K562 (cell line): ENCODE measurements around the gene TASP1. TPM values are rescaled to one million over a fixed set of nuclear protein-coding genes. Genes with fewer than 3 reads are reported as not detected.
A peak's percentile ranks its signal among the peaks of the same experiment; 100 is the strongest.

Experiments
- ATAC-seq: fragments of 200-7000 bp; cut with Tn5 transposase; 3 replicates; pipeline ENCODE4 v1.9.1; 2020; ENCODE audit warnings: moderate library complexity
- BruUV-seq: library from RNA; stranded (reverse); fragments of 400-500 nt; replicated peaks from 2 replicates; lab custom pipeline; 2021; lab: Mats Ljungman, UMichigan
- CTCF ChIA-PET: fragments of 300-600 bp; formaldehyde crosslinking; extraction: SDS; loops from one replicate; lab custom pipeline; 2021; ENCODE audit warnings: low intra/inter-chr PET ratio; lab: Yijun Ruan, JAX
- POLR2A ChIA-PET: fragments of 300-600, 350-650 bp; sonication (Branson Sonifier 250); formaldehyde crosslinking; extraction: SDS; loops from one replicate; lab custom pipeline; 2021; ENCODE audit warnings: antibody characterized with exemption, inconsistent platforms; lab: Yijun Ruan, JAX
- DNase-seq, 4 experiments: peaks; one replicate each; pipeline versions ENCODE4 v3.0.0 to v3.0.0-alpha.2; 2011 to 2018; ENCODE audit warnings: low spot score in 3 of 4, mixed read lengths in 3 of 4; ENCODE audit errors: extremely low read depth in 1 of 4
- FAIRE-seq: peaks from 2 replicates; lab custom pipeline; 2011; peaks lifted over from hg19 to GRCh38; lab: Jason Lieb, UNC
- H2AFZ ChIP-seq: 2 replicates; pipeline ENCODE4 v1.6.0; 2011; ENCODE audit warnings: low read depth, low read length, control low read depth, inconsistent platforms
- H3K27ac ChIP-seq: fragments of 200-600 bp; 3 replicates; pipeline ENCODE4 v1.8.0; 2011; ENCODE audit warnings: low read depth, mild to moderate bottlenecking, control low read depth, inconsistent platforms, low read length, moderate library complexity, mixed read lengths; ENCODE audit errors: extremely low read depth
- H3K27me3 ChIP-seq, 2 experiments: fragments of 300-600 bp in 1 of 2; 2 replicates in 1 of 2; 3 replicates in 1 of 2; pipeline versions ENCODE4 v1.6.0 to v1.8.0; 2011; ENCODE audit warnings: inconsistent platforms in 2 of 2, low read length in 2 of 2, mild to moderate bottlenecking in 1 of 2, mixed read lengths in 1 of 2, moderate library complexity in 1 of 2; ENCODE audit not compliant: control insufficient read depth in 2 of 2, insufficient read depth in 2 of 2
- H3K36me3 ChIP-seq: fragments of 300-600 bp; 3 replicates; pipeline ENCODE4 v1.8.0; 2011; ENCODE audit warnings: mild to moderate bottlenecking, low read length, inconsistent platforms; ENCODE audit not compliant: control insufficient read depth, insufficient read depth
- H3K4me1 ChIP-seq, 2 experiments: fragments of 200-600 bp in 1 of 2; replicated peaks in 1 of 2; 2 replicates in 1 of 2; 3 replicates in 1 of 2; pipeline versions ENCODE4 v1.5.1 to v1.8.0; 2011; ENCODE audit warnings: inconsistent platforms in 2 of 2, low read length in 2 of 2, mild to moderate bottlenecking in 1 of 2, mixed read lengths in 1 of 2, moderate library complexity in 1 of 2; ENCODE audit not compliant: control insufficient read depth in 2 of 2, insufficient read depth in 2 of 2
- H3K4me2 ChIP-seq: 2 replicates; pipeline ENCODE4 v1.6.1; 2011; ENCODE audit warnings: low read length, control low read depth, inconsistent platforms, mixed read lengths; ENCODE audit not compliant: insufficient read depth
- H3K4me3 ChIP-seq: fragments of 200-600 bp; sonication (generic), shearing (Covaris generic); 2 replicates; pipeline ENCODE4 v1.5.1; 2016; ENCODE audit warnings: control low read depth, inconsistent platforms
- H3K79me2 ChIP-seq: fragments of 200-600 bp; 3 replicates; pipeline ENCODE4 v1.8.0; 2011; ENCODE audit warnings: low read length, inconsistent platforms; ENCODE audit not compliant: control insufficient read depth, insufficient read depth
- H3K9ac ChIP-seq, 2 experiments: 2 replicates each; pipeline versions ENCODE4 v1.6.0 to v1.6.1; 2011; ENCODE audit warnings: low read depth in 2 of 2, low read length in 2 of 2, control low read depth in 1 of 2, inconsistent platforms in 1 of 2, mild to moderate bottlenecking in 1 of 2, mixed read lengths in 1 of 2; ENCODE audit not compliant: insufficient read depth in 1 of 2
- H3K9me1 ChIP-seq: one replicate; pipeline ENCODE4 v1.6.0; 2011; ENCODE audit warnings: inconsistent platforms, mild to moderate bottlenecking, low read length, moderate library complexity; ENCODE audit not compliant: control insufficient read depth, insufficient read depth
- H3K9me3 ChIP-seq: replicated peaks from 2 replicates; pipeline ENCODE4 v1.5.1; 2011; ENCODE audit warnings: low read depth, low read length, inconsistent platforms; ENCODE audit not compliant: control insufficient read depth, insufficient read depth
- H4K20me1 ChIP-seq: replicated peaks from 2 replicates; pipeline ENCODE4 v1.6.1; 2011; ENCODE audit warnings: low read length, inconsistent platforms, mixed read lengths; ENCODE audit not compliant: control insufficient read depth, insufficient read depth
- ATF7 ChIP-seq: fragments of 450-650 bp; IDR thresholded peaks from 2 replicates; pipeline ENCODE4 v1.7.1; 2014; ENCODE audit warnings: mild to moderate bottlenecking, moderate library complexity
- CXXC5 ChIP-seq: fragments of 250-450 bp; sonication (Bioruptor Pico); IDR thresholded peaks from 2 replicates; pipeline ENCODE4 v1.8.0; 2022; ENCODE audit warnings: inconsistent platforms, mild to moderate bottlenecking, moderate library complexity
- HLTF ChIP-seq: fragments of 450-650 bp; IDR thresholded peaks from 2 replicates; pipeline ENCODE4 v1.6.1; 2016
- MLLT1 ChIP-seq, 2 experiments: fragments of 450-650 bp; IDR thresholded peaks; 2 replicates each; pipeline ENCODE4 v1.6.1; 2016
- PHB2 ChIP-seq: fragments of 450-650 bp; IDR thresholded peaks from 2 replicates; pipeline ENCODE4 v1.6.1; 2017; ENCODE audit warnings: low read depth
- TOE1 ChIP-seq, 2 experiments: fragments of 450-650 bp in 1 of 2; sonication (generic) in 1 of 2; formaldehyde crosslinking in 1 of 2; IDR thresholded peaks; 2 replicates each; pipeline versions ENCODE4 v1.7.1 to v1.8.0; 2016 to 2022; ENCODE audit warnings: borderline replicate concordance in 2 of 2, mild to moderate bottlenecking in 2 of 2, antibody characterized with exemption in 1 of 2, inconsistent platforms in 1 of 2, low read depth in 1 of 2, missing genetic modification reagents in 1 of 2, moderate library complexity in 1 of 2
- ZBTB43 ChIP-seq: sonication (generic); formaldehyde crosslinking; IDR thresholded peaks from 2 replicates; pipeline ENCODE4 v1.8.0; 2023; ENCODE audit warnings: mild to moderate bottlenecking, missing genetic modification reagents
- WGBS: fragments of 100-300 bp; shearing (Covaris generic); methylation state at CpG from one replicate; pipeline ENCODE4 v1.1.6; 2016; ENCODE audit warnings: low coverage, mixed read lengths; ENCODE audit not compliant: insufficient coverage; ENCODE audit errors: missing lambda C conversion rate; 5-methylcytosine and 5-hydroxymethylcytosine counted together
- in situ Hi-C: fragments of 300-500 bp; cut with MboI; formaldehyde crosslinking; loops from 4 replicates; pipeline ENCODE4 v1.15.0; 2018; ENCODE audit warnings: inconsistent platforms, mixed read lengths
- intact Hi-C: fragments of 100-400 bp; cut with micrococcal nuclease; formaldehyde crosslinking; loops from 2 replicates; pipeline ENCODE4 v1.14.2; 2022
- polyA plus RNA-seq, 8 experiments: library from polyadenylated mRNA; depleted of rRNA in 4 of 8; stranded (reverse) in 5 of 8; unstranded in 3 of 8; fragments of >200 nt; fragmentation: Nextera tagmentation in 2 of 8; fragmentation: Illumina TruSeq in 1 of 8; extraction: Ambion mirVana in 2 of 8; extraction: Trizol in 1 of 8; gene quantifications; 2 replicates each; pipeline versions ENCODE4 v1.2.1 to v1.2.3, GENCODE V29; 2011 to 2014; ENCODE audit warnings: inconsistent platforms in 1 of 8, missing spikeins in 1 of 8
- total RNA-seq, 7 experiments: library from RNA; depleted of rRNA in 6 of 7; stranded (reverse); fragments of >200 nt in 6 of 7; fragmentation: Illumina TruSeq in 2 of 7; extraction: Trizol in 2 of 7; gene quantifications; 2 replicates each; pipeline versions ENCODE4 v1.2.1 to v1.2.3, GENCODE V29; 2011 to 2021; ENCODE audit warnings: low replicate concordance in 1 of 7

Gene TASP1
- total and polyA plus RNA-seq, 9 of the 15 experiments (the other 6 are each of a cell fraction or from before 2014, with no cell fraction given) = 3.7 to 10.6 (median 6.4) TPM

- 16% methylated on average over 9 of the region's 9 CpGs for WGBS
- peak overlapping the region; percentile 83 for H3K4me2 ChIP-seq
- ChIA-PET POLR2A (no interaction called here), CTCF (no interaction called here)
- H3K4me3 ChIP-seq = peak overlapping the region; percentile 93
- no peaks in the 10 kb centered on the region for H3K36me3 ChIP-seq
- peak overlapping the region; percentile 69 to 89; a peak in 3 of 4 replicates for H3K9ac ChIP-seq
- DNase-seq (peak in 2 of 4 experiments; percentile 5 to 9), FAIRE-seq (no peak), ATAC-seq (peak; percentile 6; the same call in 2 of the 3 replicates)
- peak overlapping the region; percentile 24; the same call in 1 of the 3 replicates for H3K27ac ChIP-seq
- peak overlapping the region; percentile 99 for H2AFZ ChIP-seq
- no peaks in the 10 kb centered on the region for H4K20me1 ChIP-seq
- H3K27me3 ChIP-seq = no peaks in the 10 kb centered on the region
- peaks cover 28% of the 10 kb centered on the region for H3K79me2 ChIP-seq
- no peaks in the 10 kb centered on the region; a peak in 3 of 5 replicates for H3K4me1 ChIP-seq
- BruUV-seq = no TSS peak
- intact Hi-C loops (no loop called here), in situ Hi-C loops (no loop called here)
- 0 out of 2 replicates have a peak, but pooled peaks have one; percentile 0 for TF ChIP-seq TOE1 (IDR thresholded peaks at IDR 0.05; ENCODE audit: borderline replicate concordance)
- no peak for TF ChIP-seq TOE1 (CRISPR knock-in tag; IDR thresholded peaks at IDR 0.05; ENCODE audit: borderline replicate concordance, low read depth)
- TF ChIP-seq MLLT1 (IDR thresholded peaks at IDR 0.05) = no peak
- TF ChIP-seq CXXC5 (CRISPR knock-in tag) = peak; percentile 3; the same call in 1 of the 2 replicates
- no peak for TF ChIP-seq PHB2
- no peak for TF ChIP-seq HLTF
- no peak for TF ChIP-seq ATF7
- TF ChIP-seq ZBTB43 (CRISPR knock-in tag) = no peak
- no peaks in the 10 kb centered on the region for H3K9me3 ChIP-seq
- H3K9me1 ChIP-seq = no peaks in the 10 kb centered on the region
Measured at GRCh38 chr20:13639150-13639497, 392 bp upstream of the TASP1 start.
